Endothelial cell of umbilical vein (primary cell): ENCODE results near the gene METTL1.

ENCODE experiments used
- CTCF ChIP-seq, 2 donors: IDR thresholded peaks; 1 replicate in 1 of 2; 2 replicates in 1 of 2; pipeline ENCODE4 v1.5.1; 2011; ENCODE audit warnings: low read length in 2 of 2, mild to moderate bottlenecking in 2 of 2, moderate library complexity in 2 of 2, control low read depth in 1 of 2, inconsistent platforms in 1 of 2, low read depth in 1 of 2; ENCODE audit not compliant: insufficient read depth in 1 of 2; ENCODE audit errors: extremely low read depth in 1 of 2
- EZH2 ChIP-seq: IDR thresholded peaks from 2 replicates; pipeline ENCODE4 v1.6.1; 2012; ENCODE audit warnings: borderline replicate concordance, low read depth, mild to moderate bottlenecking, moderate library complexity, low read length, inconsistent platforms; ENCODE audit not compliant: severe bottlenecking
- MAX ChIP-seq: IDR thresholded peaks from 2 replicates; pipeline ENCODE4 v1.6.1; 2011; ENCODE audit not compliant: insufficient read depth, insufficient read length
- MYC ChIP-seq: IDR thresholded peaks from one replicate; pipeline ENCODE4 v1.6.1; 2011; ENCODE audit warnings: mild to moderate bottlenecking, low read depth, low read length
- POLR2AphosphoS5 ChIP-seq: IDR thresholded peaks from 2 replicates; pipeline ENCODE4 v1.6.1; 2012; ENCODE audit warnings: low read depth, mild to moderate bottlenecking, control low read depth, low read length, moderate library complexity; ENCODE audit not compliant: insufficient read depth

DNA sequence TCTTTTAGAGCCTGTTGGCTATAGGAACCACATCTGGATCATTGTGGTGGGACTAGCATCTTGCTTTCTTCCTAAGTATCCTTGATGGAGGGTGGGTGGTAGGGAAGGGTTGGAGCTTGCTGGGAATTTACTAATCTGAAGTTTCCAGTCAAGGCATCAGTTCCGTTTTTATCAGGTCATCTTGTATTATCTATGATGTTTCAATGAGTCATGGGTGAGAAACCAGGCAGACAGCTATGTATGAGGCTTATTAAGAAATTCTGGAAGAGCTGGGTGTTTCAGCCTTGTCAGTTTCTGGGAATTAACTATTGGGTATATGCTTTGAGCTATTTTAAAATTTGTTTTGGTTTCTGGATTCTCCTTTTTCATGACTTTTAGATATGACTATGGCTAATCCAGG is 22.0 kb upstream of the METTL1 start:
- TF ChIP-seq CTCF (IDR thresholded peaks at IDR 0.05; ENCODE audit: extremely low read depth in 1 of 2, insufficient read depth in 1 of 2, low read depth in 1 of 2, low read length in 2 of 2): no peak
- TF ChIP-seq MYC: no peak
- no peak for TF ChIP-seq EZH2
- TF ChIP-seq MAX: no peak
- TF ChIP-seq POLR2AphosphoS5: no peak
